Tibial artery (tissue), 4 donors: Measurements from ENCODE around the gene NEK11.

Source experiments
- DNase-seq, 2 donors: peaks; one replicate each; pipeline ENCODE4 v3.0.0-alpha.2; 2019
- H3K27ac ChIP-seq, 2 donors: fragments of 200-600 bp; sonication (generic) in 1 of 2; 1 replicate in 1 of 2; 2 replicates in 1 of 2; pipeline ENCODE4 v1.5.1; 2018 to 2019; ENCODE audit warnings: mild to moderate bottlenecking in 1 of 2
- H3K27me3 ChIP-seq, 2 donors: fragments of 200-600 bp; sonication (generic) in 1 of 2; one replicate each; pipeline versions ENCODE4 v1.5.1 to v1.6.0; 2016 to 2019
- H3K36me3 ChIP-seq, 3 donors: fragments of 200-600 bp; sonication (generic) in 2 of 3; one replicate each; pipeline ENCODE4 v1.5.1; 2016 to 2019; ENCODE audit warnings: mild to moderate bottlenecking in 2 of 3
- H3K4me1 ChIP-seq, 4 donors: fragments of 200-600 bp; sonication (generic) in 2 of 4; 1 replicate in 3 of 4; 2 replicates in 1 of 4; pipeline ENCODE4 v1.5.1; 2016 to 2019
- H3K4me3 ChIP-seq, 2 donors: fragments of 200-600 bp; sonication (generic) in 1 of 2; 1 replicate in 1 of 2; 2 replicates in 1 of 2; pipeline ENCODE4 v1.5.1; 2018 to 2019; ENCODE audit warnings: mild to moderate bottlenecking in 2 of 2
- H3K9me3 ChIP-seq, 3 donors: fragments of 200-600 bp; sonication (generic) in 1 of 3; one replicate each; pipeline ENCODE4 v1.5.1; 2016 to 2019
- intact Hi-C: fragments of 100-400 bp; cut with DNase I; formaldehyde crosslinking; loops from one replicate; pipeline ENCODE4 v1.15.0; 2023; ENCODE audit warnings: low total_unique reads
- TF ChIP-seq, protein P1 (sequence below), 2 experiments: fragments of 200-600 bp in 1 of 2; fragments of 450-650 bp in 1 of 2; IDR thresholded peaks; one replicate each; pipeline ENCODE4 v1.5.1; 2017 to 2019; ENCODE audit warnings: antibody characterized with exemption in 2 of 2, mild to moderate bottlenecking in 1 of 2, moderate library complexity in 1 of 2

Gene NEK11

GRCh38 chr3:131067983-131068382 lies 41.3 kb downstream of the NEK11 start:
- Histone ChIP-seq H3K9me3 (no peaks in the 10 kb centered on the region), H3K4me3 (no peak overlapping the region), H3K36me3 (no peaks in the 10 kb centered on the region), H3K27ac (no peak overlapping the region), H3K27me3 (no peaks in the 10 kb centered on the region), H3K4me1 (peaks cover 0 to 8% (median 0%) of the 10 kb centered on the region in 4 donors)
- DNase-seq: no peak
- intact Hi-C loops: no loop called here
- TF ChIP-seq, protein P1, sequence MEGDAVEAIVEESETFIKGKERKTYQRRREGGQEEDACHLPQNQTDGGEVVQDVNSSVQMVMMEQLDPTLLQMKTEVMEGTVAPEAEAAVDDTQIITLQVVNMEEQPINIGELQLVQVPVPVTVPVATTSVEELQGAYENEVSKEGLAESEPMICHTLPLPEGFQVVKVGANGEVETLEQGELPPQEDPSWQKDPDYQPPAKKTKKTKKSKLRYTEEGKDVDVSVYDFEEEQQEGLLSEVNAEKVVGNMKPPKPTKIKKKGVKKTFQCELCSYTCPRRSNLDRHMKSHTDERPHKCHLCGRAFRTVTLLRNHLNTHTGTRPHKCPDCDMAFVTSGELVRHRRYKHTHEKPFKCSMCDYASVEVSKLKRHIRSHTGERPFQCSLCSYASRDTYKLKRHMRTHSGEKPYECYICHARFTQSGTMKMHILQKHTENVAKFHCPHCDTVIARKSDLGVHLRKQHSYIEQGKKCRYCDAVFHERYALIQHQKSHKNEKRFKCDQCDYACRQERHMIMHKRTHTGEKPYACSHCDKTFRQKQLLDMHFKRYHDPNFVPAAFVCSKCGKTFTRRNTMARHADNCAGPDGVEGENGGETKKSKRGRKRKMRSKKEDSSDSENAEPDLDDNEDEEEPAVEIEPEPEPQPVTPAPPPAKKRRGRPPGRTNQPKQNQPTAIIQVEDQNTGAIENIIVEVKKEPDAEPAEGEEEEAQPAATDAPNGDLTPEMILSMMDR (IDR thresholded peaks at IDR 0.05): no peak

DNA sequence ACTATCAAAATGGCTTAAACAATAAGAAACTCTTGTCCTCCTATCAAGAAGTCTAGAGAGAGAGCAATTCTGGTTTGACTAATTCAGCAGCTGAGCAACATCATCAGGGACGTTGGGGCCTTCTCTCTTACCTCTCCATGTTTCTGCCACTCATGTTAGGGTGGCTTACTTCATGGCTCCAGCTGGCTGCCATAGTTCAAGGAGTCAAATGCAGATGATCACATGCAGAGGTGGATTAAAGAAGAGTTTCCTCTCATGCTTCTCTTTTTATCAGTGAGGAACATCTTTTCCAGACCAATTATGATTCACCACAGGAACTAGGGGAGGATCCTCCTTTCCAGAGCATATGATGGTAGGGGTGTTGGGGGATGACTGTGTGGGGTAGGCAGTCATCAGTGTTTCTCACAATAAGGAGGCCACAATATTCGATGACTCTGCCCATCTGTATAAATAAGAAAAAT lies 45.5 kb downstream of the NEK11 start:
- no peak for DNase-seq
- H3K4me3 ChIP-seq: no peak overlapping the region
- no peaks in the 10 kb centered on the region for H3K27me3 ChIP-seq
- H3K27ac ChIP-seq: no peak overlapping the region
- peaks cover 0 to 12% (median 0%) of the 10 kb centered on the region in 4 donors for H3K4me1 ChIP-seq
- TF ChIP-seq, protein P1 (IDR thresholded peaks at IDR 0.05): no peak
- H3K9me3 ChIP-seq: no peaks in the 10 kb centered on the region
- no peaks in the 10 kb centered on the region for H3K36me3 ChIP-seq
- intact Hi-C loops: no loop called here

- no peaks in the 10 kb centered on the region for H3K36me3 ChIP-seq
- DNase-seq: peak in 1 of 2 donors; percentile 22
- H3K4me3 ChIP-seq: no peak overlapping the region
- peaks cover 0 to 12% (median 0%) of the 10 kb centered on the region in 4 donors for H3K4me1 ChIP-seq
- intact Hi-C loops: no loop called here
- no peak overlapping the region for H3K27ac ChIP-seq
- no peaks in the 10 kb centered on the region for H3K9me3 ChIP-seq
- no peaks in the 10 kb centered on the region for H3K27me3 ChIP-seq
- TF ChIP-seq, protein P1 (IDR thresholded peaks at IDR 0.05): no peak
These were observed 46.2 kb downstream of the NEK11 start for GRCh38 chr3:131072845-131073244.

- no peak overlapping the region for H3K27ac ChIP-seq
- H3K4me3 ChIP-seq: no peak overlapping the region
- H3K9me3 ChIP-seq: no peaks in the 10 kb centered on the region
- no peaks in the 10 kb centered on the region for H3K36me3 ChIP-seq
- intact Hi-C loops: no loop called here
- H3K27me3 ChIP-seq: no peaks in the 10 kb centered on the region
- H3K4me1 ChIP-seq: peaks cover 0 to 12% (median 0%) of the 10 kb centered on the region in 4 donors
- TF ChIP-seq, protein P1 (IDR thresholded peaks at IDR 0.05): no peak
- DNase-seq: no peak
These were observed 49.1 kb downstream of the NEK11 start for GRCh38 chr3:131075632-131076328.

DNA sequence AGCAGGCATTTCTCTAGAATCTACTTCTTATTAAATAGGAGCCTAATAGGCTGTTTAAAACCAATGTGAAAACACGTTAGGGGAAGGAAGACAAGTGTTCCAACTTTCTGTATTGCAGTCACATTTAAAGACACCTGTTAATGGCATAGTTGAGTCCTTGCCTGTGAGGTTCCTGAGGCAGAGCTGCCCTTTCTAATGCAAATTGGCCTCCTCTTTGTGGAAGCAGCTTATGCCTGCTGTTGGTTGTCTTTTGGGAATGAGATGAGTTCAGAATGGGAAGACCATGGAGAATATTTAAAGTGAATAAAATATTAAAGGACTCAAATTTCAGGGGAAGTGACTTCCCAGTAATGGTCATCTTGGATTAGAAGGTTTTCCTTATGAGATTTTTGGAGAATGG lies 51.2 kb downstream of the NEK11 start:
- intact Hi-C loops: no loop called here
- Histone ChIP-seq H3K9me3 (no peaks in the 10 kb centered on the region), H3K36me3 (no peaks in the 10 kb centered on the region), H3K4me1 (peaks cover 0 to 5% (median 0%) of the 10 kb centered on the region in 4 donors), H3K27ac (no peak overlapping the region), H3K27me3 (no peaks in the 10 kb centered on the region), H3K4me3 (no peak overlapping the region)
- TF ChIP-seq, protein P1 (IDR thresholded peaks at IDR 0.05): no peak
- no peak for DNase-seq
